ENCODE results near the gene MPG. TPM values are rescaled to one million over a fixed set of nuclear protein-coding genes. Genes with fewer than 3 reads are reported as not detected.

MPG gene
- total and polyA plus RNA-seq, 2 donors (not counting 1 experiment from before 2014, with no cell fraction given): 59.6 to 66.4 TPM

DNA sequence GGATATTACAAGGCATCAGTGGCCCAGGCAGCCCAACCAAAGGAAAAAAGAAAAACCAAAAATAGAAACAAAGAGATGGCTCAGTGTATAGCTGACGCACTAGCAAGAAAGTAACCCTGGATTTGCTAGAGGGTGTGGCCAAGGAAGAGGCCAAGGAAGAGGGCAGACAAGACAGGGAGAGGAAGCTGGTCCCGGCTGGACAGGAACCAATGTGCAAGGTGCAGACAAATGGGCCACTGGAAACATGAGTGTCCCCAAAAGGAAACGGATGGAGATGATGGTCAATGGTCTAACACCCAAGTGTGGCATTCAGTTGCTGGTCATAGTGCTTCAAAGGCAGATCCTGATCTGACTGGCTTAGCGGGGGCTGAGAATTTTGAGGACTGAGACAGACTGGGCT, 35.3 kb upstream of the MPG start:
- H3K4me3 Mint-ChIP-seq: no peak overlapping the region
- 85% methylated on average over 4 of the region's 4 CpGs for WGBS (ENCODE audit: insufficient coverage)
- ChIA-PET CTCF (interaction anchor here (3.1 kb wide), 1 partner anchor 54 kb away, joined by 14 read pairs; no protein-coding TSS in a partner anchor), POLR2A (no interaction called here)
- peak overlapping the region in 1 of 2 donors; percentile 44 for H3K27ac ChIP-seq (ENCODE audit: low read length in 2 of 2)
- intact Hi-C loops (cut with micrococcal nuclease): no loop called here
- H3K4me1 Mint-ChIP-seq: peaks cover 38% of the 10 kb centered on the region
- DNase-seq: no peak
- no peaks in the 10 kb centered on the region for H3K27me3 Mint-ChIP-seq
- no peak for ATAC-seq (ENCODE audit: low read depth)
- H3K9ac ChIP-seq (ENCODE audit: low read length): no peak overlapping the region
- no peak overlapping the region for H2AFZ ChIP-seq (ENCODE audit: insufficient read depth, low read depth, low read length, poor library complexity, severe bottlenecking)
- peaks cover 30% of the 10 kb centered on the region for H3K79me2 ChIP-seq (ENCODE audit: control insufficient read depth, insufficient read depth, low read length)
- H4K20me1 ChIP-seq (ENCODE audit: control insufficient read depth, insufficient read depth, low read length, poor library complexity, severe bottlenecking): peaks cover 4% of the 10 kb centered on the region
- peaks cover 4 to 54% of the 10 kb centered on the region in 2 experiments for H3K36me3 ChIP-seq (replicated peaks in 1 of 2; ENCODE audit: control extremely low read depth in 1 of 2, control insufficient read depth in 1 of 2, extremely low read depth in 1 of 2, insufficient read depth in 2 of 2, low read length in 1 of 2)
- no peaks in the 10 kb centered on the region for H3K9me3 ChIP-seq (ENCODE audit: control extremely low read depth in 1 of 3, control insufficient read depth in 2 of 3, insufficient read depth in 1 of 3, low read length in 2 of 3)
- peaks cover 24 to 34% of the 10 kb centered on the region in 2 donors for H3K4me1 ChIP-seq (ENCODE audit: control insufficient read depth in 2 of 2, insufficient read depth in 2 of 2, low read length in 2 of 2)
- H3K4me3 ChIP-seq (ENCODE audit: control extremely low read depth in 1 of 5, extremely low read depth in 1 of 5, insufficient read depth in 1 of 5, low read depth in 2 of 5, low read length in 4 of 5): no peak overlapping the region
- peak overlapping the region; percentile 78 for H3K27ac Mint-ChIP-seq
- H3K27me3 ChIP-seq (replicated peaks in 1 of 4; ENCODE audit: control extremely low read depth in 1 of 4, control insufficient read depth in 3 of 4, insufficient read depth in 4 of 4, low read length in 3 of 4): no peaks in the 10 kb centered on the region
- no peaks in the 10 kb centered on the region for H3K9me3 Mint-ChIP-seq (ENCODE audit: insufficient read depth)
- TF ChIP-seq, protein P1, sequence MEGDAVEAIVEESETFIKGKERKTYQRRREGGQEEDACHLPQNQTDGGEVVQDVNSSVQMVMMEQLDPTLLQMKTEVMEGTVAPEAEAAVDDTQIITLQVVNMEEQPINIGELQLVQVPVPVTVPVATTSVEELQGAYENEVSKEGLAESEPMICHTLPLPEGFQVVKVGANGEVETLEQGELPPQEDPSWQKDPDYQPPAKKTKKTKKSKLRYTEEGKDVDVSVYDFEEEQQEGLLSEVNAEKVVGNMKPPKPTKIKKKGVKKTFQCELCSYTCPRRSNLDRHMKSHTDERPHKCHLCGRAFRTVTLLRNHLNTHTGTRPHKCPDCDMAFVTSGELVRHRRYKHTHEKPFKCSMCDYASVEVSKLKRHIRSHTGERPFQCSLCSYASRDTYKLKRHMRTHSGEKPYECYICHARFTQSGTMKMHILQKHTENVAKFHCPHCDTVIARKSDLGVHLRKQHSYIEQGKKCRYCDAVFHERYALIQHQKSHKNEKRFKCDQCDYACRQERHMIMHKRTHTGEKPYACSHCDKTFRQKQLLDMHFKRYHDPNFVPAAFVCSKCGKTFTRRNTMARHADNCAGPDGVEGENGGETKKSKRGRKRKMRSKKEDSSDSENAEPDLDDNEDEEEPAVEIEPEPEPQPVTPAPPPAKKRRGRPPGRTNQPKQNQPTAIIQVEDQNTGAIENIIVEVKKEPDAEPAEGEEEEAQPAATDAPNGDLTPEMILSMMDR (IDR thresholded peaks at IDR 0.05): no peak
- no peak for TF ChIP-seq EZH2 (IDR thresholded peaks at IDR 0.05; ENCODE audit: borderline replicate concordance, insufficient read depth, low read depth, low read length, poor library complexity, severe bottlenecking)
- H3K4me2 ChIP-seq (replicated peaks; ENCODE audit: low read depth, low read length, poor library complexity, severe bottlenecking): no peak overlapping the region

DNA sequence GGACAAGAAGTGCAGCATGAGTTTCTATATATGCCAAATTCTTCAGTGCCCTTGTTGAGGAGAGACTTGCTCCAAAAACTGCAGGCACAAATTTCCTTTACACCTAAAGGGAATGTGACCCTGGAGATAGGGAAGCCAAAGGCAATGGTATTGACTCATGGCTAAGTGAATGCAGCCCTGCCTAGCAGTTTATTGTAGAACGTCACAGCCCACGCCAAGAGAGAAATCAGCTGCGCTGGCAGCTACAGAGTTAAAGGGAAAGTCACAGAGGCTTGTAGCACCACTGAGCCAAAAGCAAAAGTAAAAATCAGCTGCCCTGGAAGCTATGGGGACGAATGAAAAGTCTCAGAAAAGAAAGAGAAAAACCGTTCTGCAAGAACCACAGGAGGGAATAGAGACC, 34.7 kb upstream of the MPG start:
- no peak for DNase-seq

More for the DNA sequence above, 34.7 kb upstream of the MPG start:
- Mint-ChIP-seq H3K27ac (no peak overlapping the region), H3K4me1 (peaks cover 32% of the 10 kb centered on the region), H3K9me3 (ENCODE audit: insufficient read depth) (no peaks in the 10 kb centered on the region), H3K27me3 (no peaks in the 10 kb centered on the region), H3K4me3 (no peak overlapping the region)
- H3K36me3 ChIP-seq (replicated peaks in 1 of 2; ENCODE audit: control extremely low read depth in 1 of 2, control insufficient read depth in 1 of 2, extremely low read depth in 1 of 2, insufficient read depth in 2 of 2, low read length in 1 of 2): peaks cover 4 to 57% of the 10 kb centered on the region in 2 experiments
- no peak overlapping the region for H2AFZ ChIP-seq (ENCODE audit: insufficient read depth, low read depth, low read length, poor library complexity, severe bottlenecking)
- H3K4me1 ChIP-seq (ENCODE audit: control insufficient read depth in 2 of 2, insufficient read depth in 2 of 2, low read length in 2 of 2): peaks cover 18 to 28% of the 10 kb centered on the region in 2 donors
- H3K27ac ChIP-seq (ENCODE audit: low read length in 2 of 2): no peak overlapping the region
- no peak overlapping the region for H3K4me2 ChIP-seq (replicated peaks; ENCODE audit: low read depth, low read length, poor library complexity, severe bottlenecking)
- WGBS (ENCODE audit: insufficient coverage): 94% methylated on average over 4 of the region's 5 CpGs
- no peaks in the 10 kb centered on the region for H3K27me3 ChIP-seq (replicated peaks in 1 of 4; ENCODE audit: control extremely low read depth in 1 of 4, control insufficient read depth in 3 of 4, insufficient read depth in 4 of 4, low read length in 3 of 4)
- POLR2A ChIA-PET: no interaction called here
- no peak overlapping the region for H3K9ac ChIP-seq (ENCODE audit: low read length)
- CTCF ChIA-PET: interaction anchor here (3.1 kb wide), 1 partner anchor 53 kb away, joined by 14 read pairs; no protein-coding TSS in a partner anchor
- H3K4me3 ChIP-seq (ENCODE audit: control extremely low read depth in 1 of 5, extremely low read depth in 1 of 5, insufficient read depth in 1 of 5, low read depth in 2 of 5, low read length in 4 of 5): no peak overlapping the region
- no peak for ATAC-seq (ENCODE audit: low read depth)
- H3K9me3 ChIP-seq (ENCODE audit: control extremely low read depth in 1 of 3, control insufficient read depth in 2 of 3, insufficient read depth in 1 of 3, low read length in 2 of 3): no peaks in the 10 kb centered on the region
- H3K79me2 ChIP-seq (ENCODE audit: control insufficient read depth, insufficient read depth, low read length): peaks cover 29% of the 10 kb centered on the region
- TF ChIP-seq, protein P1 (IDR thresholded peaks at IDR 0.05): no peak
- no peak for TF ChIP-seq EZH2 (IDR thresholded peaks at IDR 0.05; ENCODE audit: borderline replicate concordance, insufficient read depth, low read depth, low read length, poor library complexity, severe bottlenecking)
- H4K20me1 ChIP-seq (ENCODE audit: control insufficient read depth, insufficient read depth, low read length, poor library complexity, severe bottlenecking): peaks cover 9% of the 10 kb centered on the region
- intact Hi-C loops (cut with micrococcal nuclease): no loop called here
